COR-L47 (cell line): ENCODE results near the gene AQP1.

Experiments used
- DNase-seq: peaks from one replicate; lab custom pipeline; 2025; lab: John Stamatoyannopoulos, UW

Gene AQP1

GRCh38 chr7:30921540-30922401 is 10.1 kb downstream of the AQP1 start:
- DNase-seq: no peak

- DNase-seq: no peak
These were observed 10.9 kb downstream of the AQP1 start for GRCh38 chr7:30922596-30922995.

GRCh38 chr7:30923009-30923773 is 11.5 kb downstream of the AQP1 start:
- DNase-seq: no peak

GRCh38 chr7:30923774-30924413 is 12.2 kb downstream of the AQP1 start:
- no peak for DNase-seq

GRCh38 chr7:30924624-30925023 is 13.0 kb downstream of the AQP1 start:
- DNase-seq: no peak

GRCh38 chr7:30925117-30925516 is 13.5 kb downstream of the AQP1 start:
- DNase-seq: no peak

- no peak for DNase-seq
These were observed 14.3 kb downstream of the AQP1 start for GRCh38 chr7:30925913-30926312.

- DNase-seq: no peak
These were observed 14.7 kb downstream of the AQP1 start for GRCh38 chr7:30926313-30926712.

GRCh38 chr7:30927040-30927439 is 15.4 kb downstream of the AQP1 start:
- no peak for DNase-seq

GRCh38 chr7:30927559-30927958 is 15.9 kb downstream of the AQP1 start:
- DNase-seq: no peak

- no peak for DNase-seq
These were observed 16.7 kb downstream of the AQP1 start for GRCh38 chr7:30928254-30928872.

- no peak for DNase-seq
These were observed 18.0 kb downstream of the AQP1 start for GRCh38 chr7:30929686-30930085.

GRCh38 chr7:30930621-30931020 is 19.0 kb downstream of the AQP1 start:
- no peak for DNase-seq

- no peak for DNase-seq
These were observed 19.7 kb downstream of the AQP1 start for GRCh38 chr7:30931161-30931928.

GRCh38 chr7:30931929-30932540 is 20.4 kb downstream of the AQP1 start:
- no peak for DNase-seq

GRCh38 chr7:30932562-30932961 is 20.9 kb downstream of the AQP1 start:
- DNase-seq: no peak

GRCh38 chr7:30933124-30933974 is 21.7 kb downstream of the AQP1 start:
- no peak for DNase-seq

- DNase-seq: no peak
These were observed 22.6 kb downstream of the AQP1 start for GRCh38 chr7:30934225-30934624.

GRCh38 chr7:30934732-30935568 is 23.3 kb downstream of the AQP1 start:
- DNase-seq: no peak
